Stimulated activated CD4-positive, alpha-beta T cell treated with anti-CD3 and anti-CD28 coated beads, Interleukin-2, amount 100 ng/mL, for 48 hours (primary cell): ENCODE measurements around the gene AGPAT3.
"Not testable (repeated sequence)": the region's sequence is repeated elsewhere in the genome, so short reads cannot be mapped to it uniquely, and the experiment has no call there.

Experiments used
- DNase-seq, 2 donors: peaks; one replicate each; pipeline ENCODE4 v3.0.0-alpha.2; 2020

The AGPAT3 gene

GRCh38 chr21:43835050-43835449, 30.0 kb upstream of the AGPAT3 start:
- no peak for DNase-seq

- DNase-seq = no peak
These were observed 29.2 kb upstream of the AGPAT3 start for GRCh38 chr21:43835861-43836260.

GRCh38 chr21:43836616-43837015, 28.4 kb upstream of the AGPAT3 start:
- no peak for DNase-seq

- DNase-seq = no peak
These were observed 24.8 kb upstream of the AGPAT3 start for GRCh38 chr21:43840259-43840658.

GRCh38 chr21:43842742-43843141, 22.3 kb upstream of the AGPAT3 start:
- DNase-seq = no peak

GRCh38 chr21:43844906-43845305, 20.1 kb upstream of the AGPAT3 start:
- not testable (repeated sequence) for DNase-seq

- DNase-seq = no peak
These were observed 19.6 kb upstream of the AGPAT3 start for GRCh38 chr21:43845386-43845785.

- DNase-seq = no peak
These were observed 18.6 kb upstream of the AGPAT3 start for GRCh38 chr21:43846430-43846829.

- DNase-seq = no peak
These were observed 17.7 kb upstream of the AGPAT3 start for GRCh38 chr21:43847301-43847700.

GRCh38 chr21:43848771-43849170, 16.3 kb upstream of the AGPAT3 start:
- no peak for DNase-seq

- DNase-seq = no peak
These were observed 15.3 kb upstream of the AGPAT3 start for GRCh38 chr21:43849532-43850299.

- no peak for DNase-seq
These were observed 14.2 kb upstream of the AGPAT3 start for GRCh38 chr21:43850728-43851295.

- DNase-seq = no peak
These were observed 13.4 kb upstream of the AGPAT3 start for GRCh38 chr21:43851593-43851992.

- no peak for DNase-seq
These were observed 10.9 kb upstream of the AGPAT3 start for GRCh38 chr21:43853851-43854772.

GRCh38 chr21:43854773-43855633, 10.0 kb upstream of the AGPAT3 start:
- peak in 1 of 2 donors; percentile 29 for DNase-seq

GRCh38 chr21:43855955-43856354, 9.1 kb upstream of the AGPAT3 start:
- DNase-seq = no peak

- no peak for DNase-seq
These were observed 6.0 kb upstream of the AGPAT3 start for GRCh38 chr21:43858806-43859648.

- no peak for DNase-seq
These were observed 5.2 kb upstream of the AGPAT3 start for GRCh38 chr21:43859747-43860214.

- no peak for DNase-seq
These were observed 3.3 kb upstream of the AGPAT3 start for GRCh38 chr21:43861706-43862105.

- DNase-seq = peak; percentile 23 to 31
These were observed 586 bp upstream of the AGPAT3 start for GRCh38 chr21:43864313-43864961.
